HepG2 (cell line): Measurements from ENCODE around the gene NKD2. TPM values are rescaled to one million over a fixed set of nuclear protein-coding genes. Genes with fewer than 3 reads are reported as not detected.

Experiments used
- ATAC-seq: fragments of 200-7000 bp; cut with Tn5 transposase; 3 replicates; pipeline ENCODE4 v1.9.1; 2020; ENCODE audit warnings: mild to moderate bottlenecking, moderate library complexity
- BruUV-seq: library from RNA; stranded (reverse); fragments of 400-500 nt; replicated peaks from 2 replicates; lab custom pipeline; 2021; lab: Mats Ljungman, UMichigan
- CTCF ChIA-PET: fragments of 300-600 bp; formaldehyde crosslinking; extraction: SDS; loops from one replicate; lab custom pipeline; 2021; ENCODE audit warnings: low total read pairs, inconsistent platforms, low intra/inter-chr PET ratio; lab: Yijun Ruan, JAX
- POLR2A ChIA-PET: fragments of 350-600 bp; sonication (Branson Sonifier 250); formaldehyde crosslinking; loops from one replicate; lab custom pipeline; 2020; ENCODE audit warnings: antibody characterized with exemption, inconsistent platforms; lab: Yijun Ruan, JAX
- DNase-seq: peaks from one replicate; pipeline ENCODE4 v3.0.0-alpha.2; 2015; ENCODE audit warnings: low spot score
- FAIRE-seq: peaks from 3 replicates; lab custom pipeline; 2011; peaks lifted over from hg19 to GRCh38; lab: Jason Lieb, UNC
- H2AFZ ChIP-seq: one replicate; pipeline ENCODE4 v1.6.1; 2011; ENCODE audit warnings: low read length, inconsistent platforms
- H3K27ac ChIP-seq: fragments of 300-600 bp; 3 replicates; pipeline ENCODE4 v1.8.0; 2011; ENCODE audit warnings: mixed run types, mild to moderate bottlenecking, mixed read lengths, low read length, inconsistent platforms; ENCODE audit not compliant: insufficient read depth; ENCODE audit errors: extremely low read length
- H3K27me3 ChIP-seq, 2 experiments: fragments of 200-600 bp in 1 of 2; 2 replicates in 1 of 2; 3 replicates in 1 of 2; pipeline versions ENCODE4 v1.6.0 to v1.8.0; 2011; ENCODE audit warnings: low read length in 2 of 2, mild to moderate bottlenecking in 2 of 2, moderate library complexity in 2 of 2, inconsistent platforms in 1 of 2; ENCODE audit not compliant: insufficient read depth in 2 of 2, control insufficient read depth in 1 of 2
- H3K36me3 ChIP-seq, 2 experiments: fragments of 200-600 bp in 1 of 2; replicated peaks in 1 of 2; 2 replicates in 1 of 2; 3 replicates in 1 of 2; pipeline versions ENCODE4 v1.5.1 to v1.8.0; 2011; ENCODE audit warnings: low read length in 2 of 2, inconsistent platforms in 1 of 2; ENCODE audit not compliant: insufficient read depth in 2 of 2, control insufficient read depth in 1 of 2
- H3K4me1 ChIP-seq: 2 replicates; pipeline ENCODE4 v1.5.1; 2012; ENCODE audit warnings: low read length, inconsistent platforms; ENCODE audit not compliant: insufficient read depth
- H3K4me2 ChIP-seq: 2 replicates; pipeline ENCODE4 v1.6.0; 2011; ENCODE audit warnings: low read depth, low read length, inconsistent platforms
- H3K4me3 ChIP-seq, 3 experiments: fragments of 200-600 bp in 1 of 3; sonication (generic), shearing (Covaris generic) in 1 of 3; replicated peaks in 1 of 3; 2 replicates each; pipeline ENCODE4 v1.5.1; 2011 to 2016; ENCODE audit warnings: low read length in 3 of 3, inconsistent platforms in 2 of 3, low read depth in 2 of 3, mild to moderate bottlenecking in 2 of 3, control low read depth in 1 of 3, mixed read lengths in 1 of 3; ENCODE audit not compliant: insufficient read depth in 1 of 3
- H3K79me2 ChIP-seq: one replicate; pipeline ENCODE4 v1.6.1; 2011; ENCODE audit warnings: low read length, inconsistent platforms; ENCODE audit not compliant: insufficient read depth
- H3K9ac ChIP-seq: 2 replicates; pipeline ENCODE4 v1.6.0; 2011; ENCODE audit warnings: mild to moderate bottlenecking, low read depth, low read length, inconsistent platforms; ENCODE audit not compliant: insufficient read depth
- H3K9me3 ChIP-seq: 2 replicates; pipeline ENCODE4 v1.5.1; 2012; ENCODE audit warnings: mild to moderate bottlenecking, low read length
- H4K20me1 ChIP-seq: 2 replicates; pipeline ENCODE4 v1.6.0; 2011; ENCODE audit warnings: inconsistent platforms, mild to moderate bottlenecking, low read length, moderate library complexity; ENCODE audit not compliant: insufficient read depth
- FOXK1 ChIP-seq: sonication (generic); formaldehyde crosslinking; IDR thresholded peaks from 2 replicates; pipeline ENCODE4 v1.4.0; 2020; ENCODE audit warnings: low read depth, missing genetic modification reagents, borderline replicate concordance
- HNRNPUL1 ChIP-seq: fragments of 200-400 bp; formaldehyde crosslinking; IDR thresholded peaks from 2 replicates; pipeline ENCODE4 v1.6.1; 2017; ENCODE audit warnings: low read depth, mild to moderate bottlenecking, low read length, moderate library complexity
- IRX3 ChIP-seq: sonication (generic); formaldehyde crosslinking; IDR thresholded peaks from 2 replicates; pipeline ENCODE4 v1.8.1; 2023; ENCODE audit warnings: mild to moderate bottlenecking, low read depth, missing genetic modification reagents, borderline replicate concordance
- KDM5B ChIP-seq: sonication (generic); formaldehyde crosslinking; IDR thresholded peaks from 2 replicates; pipeline ENCODE4 v1.4.0; 2020; ENCODE audit warnings: missing genetic modification reagents, mild to moderate bottlenecking, borderline replicate concordance
- MAFK ChIP-seq, 2 experiments: IDR thresholded peaks in 1 of 2; conservative IDR thresholded peaks in 1 of 2; 2 replicates each; pipeline ENCODE4 v1.6.1; 2011; ENCODE audit warnings: improper control_type of control experiment in 2 of 2, low read length in 2 of 2
- NONO ChIP-seq, 2 experiments: fragments of 450-650 bp in 1 of 2; sonication (generic) in 1 of 2; formaldehyde crosslinking in 1 of 2; IDR thresholded peaks in 1 of 2; conservative IDR thresholded peaks in 1 of 2; 2 replicates each; pipeline versions ENCODE4 v1.6.1 to v1.8.0; 2017 to 2022; ENCODE audit warnings: mild to moderate bottlenecking in 1 of 2, missing genetic modification reagents in 1 of 2, moderate library complexity in 1 of 2
- RFX1 ChIP-seq: fragments of 450-650 bp; IDR thresholded peaks from 2 replicates; pipeline ENCODE4 v1.6.1; 2017
- RFX5 ChIP-seq: IDR thresholded peaks from 2 replicates; pipeline ENCODE4 v1.6.1; 2011; ENCODE audit warnings: low read depth, low read length, improper control_type of control experiment
- SOX6 ChIP-seq, 2 experiments: fragments of 450-650 bp in 1 of 2; sonication (generic) in 1 of 2; formaldehyde crosslinking in 1 of 2; IDR thresholded peaks; 2 replicates each; pipeline versions ENCODE4 v1.4.0 to v1.6.1; 2017 to 2020; ENCODE audit warnings: antibody characterized with exemption in 1 of 2, mild to moderate bottlenecking in 1 of 2, missing genetic modification reagents in 1 of 2
- STAT6 ChIP-seq: sonication (generic); formaldehyde crosslinking; IDR thresholded peaks from 2 replicates; pipeline ENCODE4 v1.4.0; 2020; ENCODE audit warnings: missing genetic modification reagents, mild to moderate bottlenecking, borderline replicate concordance
- TAF1 ChIP-seq: sonication (generic); formaldehyde crosslinking; IDR thresholded peaks from 2 replicates; pipeline ENCODE4 v1.4.0; 2020; ENCODE audit warnings: missing genetic modification reagents
- ZNF329 ChIP-seq: sonication (generic); formaldehyde crosslinking; IDR thresholded peaks from 2 replicates; pipeline ENCODE4 v1.9.0; 2021; ENCODE audit warnings: low read depth, mild to moderate bottlenecking, missing genetic modification reagents
- ZNF468 ChIP-seq: sonication (generic); formaldehyde crosslinking; IDR thresholded peaks from 2 replicates; pipeline ENCODE4 v1.8.0; 2022; ENCODE audit warnings: mild to moderate bottlenecking, moderate library complexity, missing genetic modification reagents
- WGBS: methylation state at CpG from one replicate; pipeline ENCODE4 v1.1.6; 2017; ENCODE audit warnings: low lambda C conversion rate; 5-methylcytosine and 5-hydroxymethylcytosine counted together
- in situ Hi-C: cut with HindIII; loops from 2 replicates; pipeline ENCODE4 v1.10.0; 2017; ENCODE audit warnings: low pct_unique_long_range_greater_than_20kb; ENCODE audit not compliant: extremely low pct_ligation_motif_present
- intact Hi-C: fragments of 100-400 bp; cut with micrococcal nuclease; formaldehyde crosslinking; loops from one replicate; pipeline ENCODE4 v1.10.0; 2022; ENCODE audit not compliant: unreplicated experiment
- polyA plus RNA-seq, 8 experiments: library from polyadenylated mRNA; depleted of rRNA in 3 of 8; stranded (reverse) in 7 of 8; unstranded in 1 of 8; fragments of >200 nt; fragmentation: Illumina TruSeq in 4 of 8; extraction: Trizol in 4 of 8; gene quantifications; 2 replicates each; pipeline versions ENCODE4 v1.2.1 to v1.2.3, GENCODE V29; 2011 to 2016; ENCODE audit warnings: low read depth in 4 of 8, missing spikeins in 1 of 8, mixed read lengths in 1 of 8; ENCODE audit not compliant: insufficient read depth in 1 of 8
- total RNA-seq, 5 experiments: library from RNA; depleted of rRNA; stranded (reverse); fragments of >200 nt; fragmentation: Illumina TruSeq; extraction: Trizol; gene quantifications; 2 replicates each; pipeline ENCODE4 v1.2.3, GENCODE V29; 2016; ENCODE audit warnings: low read depth in 1 of 5
- TF ChIP-seq, protein P1 (sequence below): sonication (generic); formaldehyde crosslinking; IDR thresholded peaks from 2 replicates; pipeline ENCODE4 v1.4.0; 2020; ENCODE audit warnings: low read depth, mild to moderate bottlenecking, missing genetic modification reagents
- TF ChIP-seq, protein P2 (sequence below): sonication (generic); IDR thresholded peaks from 2 replicates; pipeline ENCODE4 v1.6.1; 2016; ENCODE audit warnings: low read depth, borderline replicate concordance
- TF ChIP-seq, protein P3 (sequence below): IDR thresholded peaks from 2 replicates; pipeline ENCODE4 v1.6.1; 2018; ENCODE audit warnings: missing genetic modification reagents

Gene NKD2
- total and polyA plus RNA-seq, 2 of the 13 experiments (the other 11 are each of a cell fraction or from before 2014, with no cell fraction given) = 0.53 to 0.82 TPM

DNA sequence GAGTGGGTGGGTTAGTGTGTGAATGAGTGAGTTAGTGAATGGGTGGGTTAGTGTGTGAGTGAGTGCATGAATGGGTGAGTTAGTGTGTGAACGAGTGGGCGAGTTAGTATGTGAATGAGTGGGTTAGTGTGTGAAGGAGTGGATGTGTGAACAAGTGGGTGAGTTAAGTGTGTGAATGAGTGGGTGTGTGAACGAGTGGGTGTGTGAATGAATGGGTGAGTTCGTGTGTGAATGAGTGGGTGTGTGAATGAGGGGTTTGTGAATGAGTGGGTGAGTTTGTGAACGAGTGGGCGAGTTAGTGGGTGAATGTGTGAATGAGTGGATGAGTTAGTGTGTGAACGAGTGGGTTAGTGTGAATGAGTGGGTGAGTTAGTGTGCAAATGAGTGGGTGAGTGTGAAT, 34.0 kb downstream of the NKD2 start:
- no peak overlapping the region for H3K4me3 ChIP-seq
- ChIA-PET CTCF (no interaction called here), POLR2A (no interaction called here)
- ATAC-seq = no peak
- no peak overlapping the region for H3K9ac ChIP-seq
- H3K36me3 ChIP-seq = no peaks in the 10 kb centered on the region
- no peaks in the 10 kb centered on the region for H3K79me2 ChIP-seq
- H3K27me3 ChIP-seq = 0 out of 5 replicates have a peak, but pooled peaks cover 0 to 1% of the 10 kb centered on the region in 2 experiments
- DNase-seq = no peak
- FAIRE-seq = no peak
- no peaks in the 10 kb centered on the region for H4K20me1 ChIP-seq
- WGBS = 16% methylated on average over 7 of the region's 7 CpGs
- H3K4me2 ChIP-seq = no peak overlapping the region
- in situ Hi-C loops = no loop called here
- no peaks in the 10 kb centered on the region for H3K4me1 ChIP-seq
- H3K9me3 ChIP-seq = no peaks in the 10 kb centered on the region
- no peak overlapping the region for H3K27ac ChIP-seq
- no peak overlapping the region for H2AFZ ChIP-seq
- no TSS peak for BruUV-seq
- intact Hi-C loops = no loop called here
- TF ChIP-seq IRX3 (CRISPR knock-in tag) (no peak), FOXK1 (no peak), SOX6 (IDR thresholded peaks at IDR 0.05) (no peak), SOX6 (CRISPR knock-in tag; IDR thresholded peaks at IDR 0.05) (no peak), NONO (IDR thresholded peaks at IDR 0.05) (no peak), NONO (CRISPR knock-in tag; conservative IDR thresholded peaks at IDR 0.05) (no peak), RFX5 (no peak), ZNF329 (CRISPR knock-in tag) (no peak), RFX1 (no peak), KDM5B (CRISPR knock-in tag) (no peak), TAF1 (CRISPR knock-in tag) (no peak), ZNF468 (CRISPR knock-in tag) (no peak), MAFK (conservative IDR thresholded peaks at IDR 0.05 in 1 of 2, IDR thresholded peaks at IDR 0.05 in 1 of 2; ENCODE audit: low read length in 2 of 2) (no peak), STAT6 (CRISPR knock-in tag) (no peak), HNRNPUL1 (no peak)
- TF ChIP-seq, protein P1, sequence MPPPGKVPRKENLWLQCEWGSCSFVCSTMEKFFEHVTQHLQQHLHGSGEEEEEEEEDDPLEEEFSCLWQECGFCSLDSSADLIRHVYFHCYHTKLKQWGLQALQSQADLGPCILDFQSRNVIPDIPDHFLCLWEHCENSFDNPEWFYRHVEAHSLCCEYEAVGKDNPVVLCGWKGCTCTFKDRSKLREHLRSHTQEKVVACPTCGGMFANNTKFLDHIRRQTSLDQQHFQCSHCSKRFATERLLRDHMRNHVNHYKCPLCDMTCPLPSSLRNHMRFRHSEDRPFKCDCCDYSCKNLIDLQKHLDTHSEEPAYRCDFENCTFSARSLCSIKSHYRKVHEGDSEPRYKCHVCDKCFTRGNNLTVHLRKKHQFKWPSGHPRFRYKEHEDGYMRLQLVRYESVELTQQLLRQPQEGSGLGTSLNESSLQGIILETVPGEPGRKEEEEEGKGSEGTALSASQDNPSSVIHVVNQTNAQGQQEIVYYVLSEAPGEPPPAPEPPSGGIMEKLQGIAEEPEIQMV (CRISPR knock-in tag) = no peak
- TF ChIP-seq, protein P2, sequence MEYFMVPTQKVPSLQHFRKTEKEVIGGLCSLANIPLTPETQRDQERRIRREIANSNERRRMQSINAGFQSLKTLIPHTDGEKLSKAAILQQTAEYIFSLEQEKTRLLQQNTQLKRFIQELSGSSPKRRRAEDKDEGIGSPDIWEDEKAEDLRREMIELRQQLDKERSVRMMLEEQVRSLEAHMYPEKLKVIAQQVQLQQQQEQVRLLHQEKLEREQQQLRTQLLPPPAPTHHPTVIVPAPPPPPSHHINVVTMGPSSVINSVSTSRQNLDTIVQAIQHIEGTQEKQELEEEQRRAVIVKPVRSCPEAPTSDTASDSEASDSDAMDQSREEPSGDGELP = no peak
- TF ChIP-seq, protein P3, sequence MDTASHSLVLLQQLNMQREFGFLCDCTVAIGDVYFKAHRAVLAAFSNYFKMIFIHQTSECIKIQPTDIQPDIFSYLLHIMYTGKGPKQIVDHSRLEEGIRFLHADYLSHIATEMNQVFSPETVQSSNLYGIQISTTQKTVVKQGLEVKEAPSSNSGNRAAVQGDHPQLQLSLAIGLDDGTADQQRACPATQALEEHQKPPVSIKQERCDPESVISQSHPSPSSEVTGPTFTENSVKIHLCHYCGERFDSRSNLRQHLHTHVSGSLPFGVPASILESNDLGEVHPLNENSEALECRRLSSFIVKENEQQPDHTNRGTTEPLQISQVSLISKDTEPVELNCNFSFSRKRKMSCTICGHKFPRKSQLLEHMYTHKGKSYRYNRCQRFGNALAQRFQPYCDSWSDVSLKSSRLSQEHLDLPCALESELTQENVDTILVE (CRISPR knock-in tag) = no peak
